ENCODE data around the gene ARPC4.

DNA sequence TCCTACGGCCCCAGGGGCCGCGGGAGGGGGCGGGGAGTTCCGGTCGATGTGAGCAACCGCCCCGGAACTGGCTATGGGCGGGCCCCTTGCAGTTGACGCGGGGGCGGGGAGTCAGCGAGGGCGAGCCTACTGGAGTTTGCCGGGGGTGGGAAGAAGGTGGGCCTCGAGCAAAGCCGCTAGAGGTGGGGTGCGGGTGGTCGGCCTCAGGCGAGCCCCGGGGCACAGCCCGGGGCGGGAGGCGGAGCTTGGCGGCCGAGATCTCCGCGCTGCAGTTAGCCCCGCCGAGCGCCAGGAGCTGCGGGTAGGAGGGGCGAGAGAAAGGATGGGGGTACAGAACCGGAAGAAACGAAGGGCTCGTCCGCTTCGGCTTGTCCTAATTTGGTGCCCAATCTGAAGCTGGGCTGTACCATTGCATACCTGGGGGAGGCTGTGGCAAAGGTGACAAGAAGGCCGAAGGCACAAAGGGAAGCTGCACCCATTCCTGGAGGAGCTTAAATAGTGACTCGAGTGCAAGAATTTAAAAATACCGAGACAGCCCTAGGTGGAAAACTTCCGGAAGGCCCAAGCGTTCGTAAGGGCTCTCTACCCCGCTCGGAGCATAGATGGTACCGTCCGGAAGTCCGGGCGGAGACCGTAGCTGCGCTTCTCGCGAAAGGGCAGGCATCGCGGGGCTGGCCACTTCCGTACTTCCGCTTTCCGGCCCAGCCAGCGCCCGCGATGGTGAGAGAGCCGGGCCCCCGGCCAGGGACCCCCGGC lies at the start of gene ARPC4, which contains the start of gene TADA3:
- TF ChIP-seq, protein P1, sequence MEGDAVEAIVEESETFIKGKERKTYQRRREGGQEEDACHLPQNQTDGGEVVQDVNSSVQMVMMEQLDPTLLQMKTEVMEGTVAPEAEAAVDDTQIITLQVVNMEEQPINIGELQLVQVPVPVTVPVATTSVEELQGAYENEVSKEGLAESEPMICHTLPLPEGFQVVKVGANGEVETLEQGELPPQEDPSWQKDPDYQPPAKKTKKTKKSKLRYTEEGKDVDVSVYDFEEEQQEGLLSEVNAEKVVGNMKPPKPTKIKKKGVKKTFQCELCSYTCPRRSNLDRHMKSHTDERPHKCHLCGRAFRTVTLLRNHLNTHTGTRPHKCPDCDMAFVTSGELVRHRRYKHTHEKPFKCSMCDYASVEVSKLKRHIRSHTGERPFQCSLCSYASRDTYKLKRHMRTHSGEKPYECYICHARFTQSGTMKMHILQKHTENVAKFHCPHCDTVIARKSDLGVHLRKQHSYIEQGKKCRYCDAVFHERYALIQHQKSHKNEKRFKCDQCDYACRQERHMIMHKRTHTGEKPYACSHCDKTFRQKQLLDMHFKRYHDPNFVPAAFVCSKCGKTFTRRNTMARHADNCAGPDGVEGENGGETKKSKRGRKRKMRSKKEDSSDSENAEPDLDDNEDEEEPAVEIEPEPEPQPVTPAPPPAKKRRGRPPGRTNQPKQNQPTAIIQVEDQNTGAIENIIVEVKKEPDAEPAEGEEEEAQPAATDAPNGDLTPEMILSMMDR (IDR thresholded peaks at IDR 0.05): peak in 3 of 5 experiments; percentile 27 to 48 (median 43)
- TF ChIP-seq POLR2AphosphoS5 (IDR thresholded peaks at IDR 0.05) (peak; percentile 53 to 70 (median 70)), EP300 (IDR thresholded peaks at IDR 0.05; ENCODE audit: low read depth) (no peak)

All from transverse colon (tissue), 4 donors.